DMS114 treated with DMSO at 0.1 percent for 48 hours (cell line): ENCODE results near the gene TUBGCP2.

ENCODE experiments used
- DNase-seq: peaks from one replicate; lab custom pipeline; 2025; ENCODE audit not compliant: unreplicated experiment; lab: John Stamatoyannopoulos, UW

TUBGCP2 gene

DNA sequence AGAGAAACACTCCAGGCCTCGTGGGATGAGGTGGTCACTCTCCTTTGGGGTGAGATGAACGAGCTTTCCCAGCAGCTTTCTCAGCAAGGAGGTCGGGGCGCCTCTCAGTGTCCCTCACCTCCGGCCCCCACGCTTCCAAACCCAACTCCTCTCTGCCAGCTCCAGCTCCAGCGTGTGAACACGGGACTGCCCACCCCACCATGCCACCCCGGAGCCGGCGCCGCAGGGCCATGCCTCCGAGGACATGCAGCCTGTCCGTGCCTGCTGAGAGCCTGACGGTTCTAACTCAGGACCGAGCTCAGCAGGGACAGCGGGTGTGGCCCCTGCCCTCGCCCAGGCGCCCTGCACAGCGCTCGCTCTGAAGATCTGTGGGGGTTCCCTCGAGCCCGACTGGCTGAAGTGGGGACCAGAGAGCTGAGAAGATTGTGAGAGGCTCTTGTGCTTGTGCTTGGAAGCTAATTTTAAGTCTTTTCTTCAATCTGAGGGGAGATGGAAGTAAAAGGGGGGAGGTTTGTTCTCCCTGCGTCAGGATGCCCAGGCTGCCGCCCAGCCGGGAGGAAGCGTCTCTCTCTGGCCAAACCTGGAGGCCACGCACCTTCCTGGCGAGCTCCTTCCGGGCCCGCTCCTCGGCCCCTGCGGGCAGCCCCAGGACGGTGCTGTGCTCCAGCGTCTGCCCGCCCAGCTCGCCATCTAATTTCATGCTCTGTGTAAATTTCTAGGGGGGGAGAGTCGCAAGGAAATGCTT is 26.9 kb downstream of the TUBGCP2 start:
- DNase-seq, result no peak

DNA sequence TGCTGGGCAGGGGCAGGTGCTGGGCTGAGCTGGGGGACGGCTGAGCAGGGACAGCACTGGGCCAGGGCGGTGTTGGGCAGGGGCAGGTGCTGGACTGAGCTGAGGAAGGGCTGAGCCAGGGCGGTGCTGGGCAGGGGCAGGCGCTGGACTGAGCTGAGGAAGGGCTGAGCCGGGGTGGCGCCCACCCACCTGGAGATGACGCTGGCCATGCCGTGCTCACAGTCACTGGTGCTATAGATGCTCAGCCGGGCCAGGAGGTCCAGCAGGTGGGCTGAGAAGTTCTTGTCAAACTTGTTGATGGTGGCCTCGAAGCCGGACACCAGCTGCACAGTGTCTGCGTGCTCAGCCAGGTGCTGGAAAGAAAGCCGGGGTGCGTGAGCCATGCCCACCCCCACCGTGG is 27.6 kb downstream of the TUBGCP2 start:
- DNase-seq, result no peak

DNA sequence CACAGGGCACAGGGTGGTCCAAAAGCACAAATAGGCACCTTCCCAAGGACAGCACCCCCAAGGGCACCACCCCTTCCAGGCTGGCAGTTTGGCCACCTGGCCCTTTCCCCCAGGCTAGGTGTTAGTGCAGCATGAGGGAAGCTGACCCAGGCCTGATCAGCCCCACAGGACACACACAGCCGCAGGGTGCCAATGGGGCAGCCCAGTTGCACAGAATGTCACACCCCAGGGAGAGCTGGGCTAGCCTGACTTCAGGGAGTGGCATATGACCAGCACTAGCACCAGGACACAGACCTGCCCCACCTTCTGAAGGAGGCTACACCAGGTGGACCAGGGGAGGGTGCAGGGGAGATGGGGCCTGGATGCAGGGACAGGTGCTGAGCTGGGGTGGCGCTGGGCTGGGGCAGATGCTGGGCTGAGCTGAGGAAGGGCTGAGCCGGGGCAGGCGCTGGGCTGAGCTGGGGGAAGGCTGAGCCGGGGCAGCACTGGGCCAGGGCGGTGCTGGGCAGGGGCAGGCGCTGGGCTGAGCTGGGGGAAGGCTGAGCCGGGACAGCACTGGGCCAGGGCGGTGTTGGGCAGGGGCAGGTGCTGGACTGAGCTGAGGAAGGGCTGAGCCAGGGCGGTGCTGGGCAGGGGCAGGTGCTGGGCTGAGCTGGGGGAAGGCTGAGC is 28.1 kb downstream of the TUBGCP2 start:
- DNase-seq, result no peak

DNA sequence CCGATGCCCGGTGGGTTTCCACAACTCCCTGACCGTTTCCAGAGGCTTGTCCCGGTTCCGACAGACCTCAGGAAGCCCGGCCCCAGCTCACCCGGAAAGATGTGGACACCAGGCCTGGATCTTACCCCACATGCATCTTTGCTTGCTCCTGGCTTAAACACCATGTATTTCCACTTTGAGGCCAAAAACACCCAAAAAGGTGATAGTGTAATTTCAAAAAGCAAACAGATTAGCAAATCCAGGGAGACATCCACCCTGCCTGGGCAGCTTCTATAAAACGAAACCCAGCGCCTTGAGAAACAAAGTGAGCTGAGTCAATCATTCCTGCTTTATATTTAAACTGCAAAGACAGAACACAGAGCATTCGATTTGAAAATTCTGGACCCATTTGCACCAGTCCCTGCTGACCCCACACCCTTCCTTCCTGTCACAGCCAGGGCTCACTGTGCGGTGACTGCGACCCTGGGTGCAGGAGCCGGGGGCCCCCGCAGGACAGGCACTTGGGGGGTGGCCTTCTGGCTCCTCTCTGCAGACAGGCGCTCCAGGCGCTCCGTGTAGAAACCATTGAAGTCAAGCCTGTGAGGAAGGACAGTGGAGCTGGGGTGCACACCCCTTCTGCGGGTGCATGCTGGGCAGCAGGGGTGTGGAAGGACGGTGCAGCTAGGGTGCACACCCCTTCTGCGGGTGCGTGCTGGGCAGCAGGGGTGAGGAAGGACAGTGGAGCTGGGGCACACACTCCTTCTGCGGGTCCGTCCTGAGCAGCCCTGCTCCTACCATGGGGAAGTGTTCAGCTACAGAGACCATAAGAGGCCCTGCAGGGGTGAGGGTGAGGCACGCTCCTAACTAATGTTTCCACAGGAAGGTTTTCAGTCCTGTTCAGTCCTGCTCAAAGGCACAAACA is 29.1 kb downstream of the TUBGCP2 start:
- DNase-seq, result no peak

DNA sequence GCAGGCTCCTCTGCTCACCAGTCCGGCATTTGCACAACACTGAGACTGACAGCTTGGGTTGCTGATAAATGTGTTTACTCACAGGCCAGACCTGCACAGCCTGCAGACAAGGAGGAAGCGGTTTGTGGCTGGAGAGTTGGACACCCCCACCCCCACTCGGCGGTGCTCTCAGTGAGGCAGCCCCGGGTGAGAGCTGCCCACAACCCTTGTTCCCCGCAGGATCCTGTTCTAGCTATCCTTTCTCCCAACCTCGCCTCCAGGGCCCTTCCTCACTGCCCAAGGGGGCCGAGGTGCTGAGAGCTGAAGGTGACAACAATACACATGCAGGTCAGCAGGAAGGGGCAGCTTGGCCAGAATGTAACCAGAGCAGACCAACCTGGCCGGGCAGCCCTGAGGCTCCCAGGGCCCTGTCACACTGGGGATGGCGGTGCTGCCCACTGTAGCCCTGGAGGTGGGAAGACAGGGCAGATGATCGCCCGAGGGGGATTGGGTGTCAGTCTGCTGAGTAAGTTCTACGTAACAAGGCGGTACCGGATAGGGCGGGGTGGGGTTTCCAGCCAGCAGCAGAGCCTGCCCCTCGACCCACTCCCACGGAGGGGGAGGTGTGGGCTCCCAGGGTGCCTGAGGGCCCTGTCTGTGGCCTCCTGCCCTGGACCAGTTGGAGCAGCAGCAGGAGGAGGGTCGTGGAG is 30.0 kb downstream of the TUBGCP2 start:
- DNase-seq, result no peak

DNA sequence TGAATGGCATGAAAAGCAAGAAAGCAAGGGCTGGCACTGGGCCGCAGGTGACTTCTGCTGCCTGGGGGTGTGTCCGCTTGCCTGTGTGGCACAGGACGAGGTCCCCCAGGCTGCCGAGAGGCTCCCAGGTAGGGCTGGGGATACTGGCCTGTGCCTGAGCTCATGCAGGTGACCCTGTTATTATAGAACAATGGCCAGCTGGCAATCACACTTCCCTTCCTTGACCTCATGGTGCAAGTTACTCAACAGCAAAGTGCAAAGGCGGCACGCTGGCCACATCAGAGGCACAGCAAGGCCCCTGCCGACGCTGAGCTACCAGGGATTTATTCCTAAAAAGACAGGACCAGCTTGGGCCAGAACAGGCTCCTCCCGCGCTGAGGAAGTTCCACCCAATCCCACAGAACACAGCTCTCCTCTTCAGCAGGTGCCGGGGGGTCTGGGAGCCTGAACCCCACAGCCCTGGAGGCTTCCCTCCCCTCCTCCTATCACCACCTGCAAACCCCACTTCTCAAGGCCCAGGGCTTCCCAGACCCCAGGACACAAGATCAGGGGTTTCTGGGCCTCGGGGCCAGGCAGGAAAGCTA is 30.6 kb downstream of the TUBGCP2 start:
- DNase-seq, result no peak

DNA sequence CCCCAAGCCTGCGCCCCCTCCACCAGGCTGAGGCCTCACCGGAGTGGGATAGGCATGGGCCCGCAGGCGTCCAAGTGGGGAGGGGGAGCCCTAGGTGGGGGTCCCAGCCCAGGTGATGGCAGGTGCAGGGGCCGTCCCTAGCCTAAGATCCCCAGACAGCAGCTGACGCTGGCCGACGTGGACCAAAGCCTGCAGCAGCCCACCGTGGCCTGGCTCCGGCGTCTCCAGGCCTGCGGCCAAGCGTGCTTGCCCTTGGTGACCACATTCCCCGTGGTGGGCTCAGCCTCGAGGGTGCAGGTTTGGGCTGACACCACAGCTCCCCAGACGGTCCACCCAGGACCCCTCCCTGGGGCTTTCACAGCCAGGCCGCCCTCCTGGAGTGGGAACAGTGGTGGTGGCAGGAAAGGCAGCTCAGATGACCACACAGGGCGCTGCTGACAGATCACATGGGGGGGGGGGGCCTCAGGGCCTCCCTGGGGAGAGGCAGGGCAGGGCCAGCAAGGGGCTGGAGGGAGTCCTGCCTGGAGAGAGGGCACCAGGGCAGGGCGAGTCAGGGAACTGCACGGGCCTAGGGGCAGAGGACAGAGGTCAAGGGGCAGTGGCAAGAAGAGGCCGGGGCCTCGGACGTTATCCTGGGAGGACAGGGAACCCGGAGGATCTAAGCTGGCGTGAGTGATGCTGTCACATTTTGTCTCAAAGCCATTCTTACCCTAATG is 31.2 kb downstream of the TUBGCP2 start:
- DNase-seq, result no peak

DNA sequence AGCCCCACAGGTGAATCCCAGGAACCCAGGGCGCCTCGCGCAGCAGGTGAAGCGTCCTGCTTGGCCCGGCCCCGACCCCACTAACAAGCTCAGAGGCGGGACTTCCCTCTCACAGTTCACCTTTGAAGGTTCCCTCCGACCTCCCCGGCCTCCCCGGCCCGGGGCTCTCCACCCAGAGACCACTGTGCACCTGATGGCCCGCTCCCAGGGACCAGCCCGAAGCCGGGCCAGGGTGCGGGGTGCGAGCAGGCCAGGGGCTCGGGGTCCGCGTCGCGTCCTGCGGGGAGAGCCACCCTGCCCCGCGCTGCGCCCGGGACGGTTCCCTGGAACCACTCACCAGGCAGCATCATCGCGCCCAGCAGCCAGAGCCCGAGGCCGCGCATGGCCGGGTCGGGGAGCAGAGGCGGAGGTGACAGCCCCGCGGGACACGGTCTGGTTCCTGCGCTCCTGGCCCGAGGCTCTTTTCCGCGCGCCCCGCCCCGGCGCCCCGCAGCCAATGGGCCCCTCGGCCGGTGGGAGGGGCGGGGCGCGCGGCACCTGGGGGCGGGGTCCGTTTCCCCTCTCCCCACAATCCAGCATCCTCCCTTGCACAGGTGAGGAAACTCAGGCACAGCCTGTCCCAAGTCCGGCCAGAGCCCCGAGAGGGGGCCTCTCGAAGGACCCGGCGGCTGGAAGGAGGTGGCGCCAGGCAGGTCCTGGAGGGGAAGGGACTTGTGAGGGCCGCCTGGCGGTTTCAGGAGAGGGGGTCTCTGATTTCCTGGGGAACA is 32.1 kb downstream of the TUBGCP2 start, which contains the start of gene ADAM8:
ADAM8 (minus strand) TSS at position 434 of the 767 bp plus-strand sequence; CDS start at position 383, 51 bp downstream.
- no peak for DNase-seq

DNA sequence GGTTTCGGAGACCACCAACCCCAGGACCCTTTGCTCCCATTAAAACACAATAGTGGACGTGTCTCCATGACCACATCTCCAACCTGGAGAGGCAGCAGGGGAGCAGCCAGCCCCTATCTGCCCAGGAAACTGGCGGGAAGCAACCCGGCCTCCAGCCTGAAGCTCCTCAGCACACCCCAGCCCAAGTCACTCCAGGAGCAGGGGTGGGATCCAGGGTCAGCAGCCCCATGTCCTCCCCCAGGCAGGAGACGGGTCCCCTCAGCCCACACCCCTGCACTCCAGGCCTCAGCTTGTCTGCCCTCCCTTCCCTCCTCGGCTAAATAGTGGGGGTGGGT is 32.6 kb downstream of the TUBGCP2 start:
- no peak for DNase-seq

DNA sequence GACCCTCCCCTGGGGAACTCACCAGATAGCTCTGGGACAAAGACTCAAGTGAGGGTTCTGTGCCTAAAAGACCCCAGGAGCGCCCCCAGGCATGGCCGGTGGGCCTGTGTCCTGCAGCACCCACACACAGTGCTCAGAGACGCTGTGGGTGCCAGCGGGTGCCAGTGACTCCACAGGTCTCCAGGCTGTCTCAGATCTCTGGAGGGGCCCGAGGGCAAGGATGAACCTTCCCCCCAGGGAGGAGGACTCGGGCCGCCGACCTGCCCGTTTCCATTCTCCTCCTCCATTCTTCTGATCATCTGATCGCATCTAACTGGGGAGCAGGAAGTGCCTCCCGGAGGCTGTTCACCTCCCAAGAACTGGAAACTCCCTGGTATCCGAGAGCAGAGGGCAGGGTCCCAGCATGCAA is 33.0 kb downstream of the TUBGCP2 start:
- no peak for DNase-seq

DNA sequence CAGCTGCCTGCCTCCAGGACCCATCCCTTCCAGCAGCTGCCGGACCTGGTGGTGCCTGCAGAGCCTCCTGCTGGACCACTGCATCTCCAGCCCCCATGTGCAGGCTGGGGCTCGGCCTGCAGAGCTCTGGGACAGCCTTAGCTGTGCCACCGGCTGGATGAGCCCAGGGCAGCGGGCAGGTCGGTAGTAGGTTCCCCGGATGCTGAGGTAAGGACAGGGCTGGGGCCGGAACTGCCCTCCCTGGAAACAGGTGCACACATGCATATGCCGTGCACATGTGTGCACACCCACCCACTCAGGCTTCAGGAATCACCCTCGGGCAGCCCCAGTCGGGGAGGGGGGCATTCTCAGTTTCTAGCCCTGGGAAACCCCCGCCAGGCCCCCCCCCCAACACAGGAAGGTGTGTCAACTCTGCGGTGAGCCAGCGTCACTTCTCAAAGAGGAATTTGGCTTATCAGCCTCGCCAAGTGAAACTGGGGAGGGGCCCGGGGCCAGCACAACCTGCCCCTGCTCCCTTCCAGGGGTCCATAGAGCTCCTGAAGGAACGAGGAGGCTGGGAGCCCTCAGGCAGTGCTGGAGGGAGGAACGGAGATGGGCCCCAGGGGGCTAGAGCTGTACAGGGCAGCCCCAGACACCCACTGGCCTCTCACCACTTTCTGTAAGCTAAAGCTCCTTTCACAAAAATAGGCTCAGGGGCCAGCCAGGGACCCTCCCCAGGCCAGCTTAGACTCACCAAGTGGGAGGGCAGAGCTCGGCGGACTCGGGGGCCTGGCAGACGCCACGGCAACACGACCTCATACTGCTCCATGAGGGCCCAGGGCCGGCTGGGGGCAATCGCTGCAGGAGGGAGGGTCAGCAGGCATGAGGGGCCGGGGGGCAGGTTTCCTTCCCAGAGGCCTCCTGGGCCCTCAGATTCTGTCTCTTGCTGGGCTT is 33.7 kb downstream of the TUBGCP2 start:
- no peak for DNase-seq

DNA sequence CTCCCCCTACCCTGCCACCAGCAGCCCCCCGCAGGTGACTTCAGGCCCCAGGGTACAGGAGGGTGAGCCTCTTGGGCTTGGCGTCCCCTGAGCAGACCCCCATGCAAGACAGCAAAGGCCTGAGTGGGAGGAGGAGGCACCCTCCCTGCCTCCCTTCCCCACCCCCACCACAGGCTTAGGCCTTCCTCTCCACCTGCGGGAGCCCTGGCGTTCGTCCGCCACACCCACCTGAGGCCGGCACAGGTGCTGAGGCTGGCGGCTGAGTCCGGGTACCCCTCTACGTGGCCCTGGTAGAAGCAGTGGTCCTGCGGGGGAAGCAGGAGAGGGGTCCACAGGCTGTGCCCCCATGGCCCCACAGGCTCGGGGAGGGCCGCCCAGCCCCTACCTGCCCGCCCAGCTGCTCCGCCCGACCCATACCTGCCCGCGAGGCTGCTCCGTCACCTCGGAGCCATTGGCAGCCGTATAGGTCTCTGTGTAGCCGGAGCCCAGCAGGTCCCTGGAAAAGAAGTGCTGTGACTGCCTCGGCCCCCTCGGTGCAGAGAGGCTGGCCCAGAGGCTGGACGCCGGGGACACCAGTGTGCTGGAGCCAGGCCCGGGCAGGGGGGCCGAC is 35.0 kb downstream of the TUBGCP2 start:
- no peak for DNase-seq

DNA sequence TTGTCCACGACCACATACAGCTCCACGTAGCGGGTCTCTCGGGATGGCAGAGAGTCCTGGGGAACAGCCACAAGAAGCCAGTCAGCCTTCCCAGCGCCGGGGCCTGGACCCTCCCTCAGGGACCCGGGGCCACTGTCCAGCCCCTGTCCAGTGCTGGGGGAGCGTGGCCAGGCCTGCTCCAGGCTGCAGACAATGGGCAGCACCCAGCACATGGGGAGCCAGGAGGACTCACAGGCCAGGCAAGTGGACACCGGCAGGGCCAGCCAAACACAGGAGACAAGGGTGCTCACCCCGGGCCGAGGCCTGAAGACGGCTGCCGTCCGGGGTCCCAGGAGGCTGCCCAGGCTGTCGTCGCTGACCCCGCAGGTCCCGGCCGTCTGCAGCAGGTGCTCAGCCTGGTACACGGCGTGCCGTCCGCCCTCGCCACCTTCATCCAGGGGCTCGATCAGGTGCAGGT is 35.7 kb downstream of the TUBGCP2 start:
- no peak for DNase-seq

DNA sequence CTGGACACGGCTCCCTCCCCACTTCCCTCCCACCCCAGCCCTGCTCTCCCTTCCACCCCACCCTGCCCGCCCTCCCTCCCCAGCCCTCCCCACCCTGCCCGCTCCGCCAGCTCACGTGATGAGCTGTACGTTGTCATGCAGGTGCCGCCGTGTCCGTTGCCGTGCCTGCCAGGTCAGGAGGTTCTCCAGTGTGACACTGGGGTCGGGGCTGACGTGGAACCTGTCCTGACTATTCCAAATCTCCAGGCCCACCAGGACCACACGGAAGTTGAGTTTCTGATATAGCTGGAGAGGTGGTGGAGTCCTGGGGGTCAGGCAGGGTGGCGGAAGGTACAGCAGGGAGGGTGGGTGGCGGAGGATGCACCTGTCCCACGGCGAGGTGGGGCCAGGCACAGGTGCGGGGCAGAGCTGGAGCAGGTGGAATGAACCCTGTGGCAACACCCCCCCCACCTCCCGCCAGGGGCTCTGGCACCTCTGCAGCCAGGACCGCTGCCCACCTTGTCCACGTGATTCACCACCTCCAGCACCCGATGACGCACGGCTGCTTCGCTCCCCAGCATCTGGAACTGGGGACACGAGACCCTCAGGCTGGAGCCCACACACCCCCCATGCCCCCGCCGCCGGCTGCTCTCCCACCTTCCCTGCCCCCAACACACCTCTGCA is 36.2 kb downstream of the TUBGCP2 start:
- DNase-seq, result no peak

DNA sequence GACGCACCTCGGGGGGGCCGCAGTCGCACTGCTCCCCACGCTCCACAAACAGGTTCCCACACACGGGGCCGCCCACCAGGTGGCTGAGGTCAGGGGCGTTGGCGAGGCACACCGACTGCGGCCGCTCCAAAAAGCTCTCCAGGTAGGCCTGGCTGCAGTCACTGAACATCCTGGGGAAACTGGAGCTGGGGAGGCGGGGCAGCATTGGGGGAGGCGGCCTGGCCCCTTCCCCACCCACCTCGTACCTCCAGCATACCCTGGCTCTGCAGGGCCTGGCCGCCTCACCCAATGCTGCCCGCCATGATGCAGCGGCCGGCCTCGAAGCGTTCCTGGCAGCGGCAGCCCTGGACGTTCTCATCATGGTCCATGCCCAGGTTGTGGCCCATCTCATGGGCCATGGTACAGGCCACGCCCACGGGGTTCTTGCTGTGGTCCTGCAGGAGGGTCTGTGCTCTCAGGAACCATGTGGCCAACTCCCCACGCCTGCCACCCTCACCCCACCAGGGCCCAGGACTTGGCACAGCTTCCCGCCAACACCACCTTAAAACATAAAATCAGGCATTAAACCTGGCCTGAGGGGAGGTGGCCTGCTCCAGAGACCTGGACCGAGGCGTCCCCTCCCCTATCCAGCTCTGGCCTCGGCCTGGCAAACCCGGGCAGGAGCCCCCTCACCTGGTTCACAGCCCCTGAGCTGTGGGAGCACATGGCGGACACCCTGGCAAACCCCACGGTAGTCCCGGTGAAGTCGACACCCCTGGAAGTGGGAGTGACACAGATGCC is 37.0 kb downstream of the TUBGCP2 start:
- no peak for DNase-seq

DNA sequence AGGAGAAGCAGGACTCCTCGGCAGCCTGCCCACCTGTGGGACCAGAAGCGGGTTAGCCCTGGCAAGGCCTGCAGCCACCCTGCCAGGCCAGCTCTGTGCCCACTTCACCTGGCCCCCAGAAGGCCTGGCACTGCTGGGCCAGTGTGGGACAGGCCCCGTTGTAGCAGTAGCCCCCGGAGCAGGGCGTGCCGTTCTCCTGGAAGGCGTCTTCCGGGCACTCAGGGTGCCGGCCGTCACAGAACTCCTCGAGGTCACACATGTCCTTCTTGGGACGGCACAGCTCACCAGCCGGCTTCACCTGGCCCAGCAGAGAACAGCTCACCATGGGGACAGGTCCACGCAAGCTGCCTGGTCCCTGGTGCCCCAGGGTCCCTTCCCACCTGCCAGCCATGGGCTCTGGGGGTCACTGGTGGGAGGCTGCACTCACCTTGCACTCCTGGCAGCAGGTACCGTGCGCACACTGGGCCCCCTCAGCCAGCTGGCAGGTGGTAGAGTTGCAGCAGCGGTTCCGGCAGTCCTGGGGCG is 37.8 kb downstream of the TUBGCP2 start:
- DNase-seq, result no peak
